Right lobe of liver (tissue), 4 donors: Measurements from ENCODE around the gene RPL28.

Experiments used
- POLR2A ChIP-seq: fragments of 450-650 bp; IDR thresholded peaks from one replicate; pipeline ENCODE4 v1.6.1; 2017; ENCODE audit warnings: antibody characterized with exemption, mild to moderate bottlenecking
- TF ChIP-seq, protein P1 (sequence below), 4 donors: fragments of 200-600 bp in 3 of 4; fragments of 450-650 bp in 1 of 4; IDR thresholded peaks; one replicate each; pipeline versions ENCODE4 v1.5.1 to v1.8.0; 2016 to 2022; ENCODE audit warnings: antibody characterized with exemption in 4 of 4, mild to moderate bottlenecking in 2 of 4
- donor health status: DM: no; HTN: no; CAD: no.
- donor health status: DM: no; HTN: no; CAD: no.
- donor health status: DM: no; HTN: yes; CAD: no.

DNA sequence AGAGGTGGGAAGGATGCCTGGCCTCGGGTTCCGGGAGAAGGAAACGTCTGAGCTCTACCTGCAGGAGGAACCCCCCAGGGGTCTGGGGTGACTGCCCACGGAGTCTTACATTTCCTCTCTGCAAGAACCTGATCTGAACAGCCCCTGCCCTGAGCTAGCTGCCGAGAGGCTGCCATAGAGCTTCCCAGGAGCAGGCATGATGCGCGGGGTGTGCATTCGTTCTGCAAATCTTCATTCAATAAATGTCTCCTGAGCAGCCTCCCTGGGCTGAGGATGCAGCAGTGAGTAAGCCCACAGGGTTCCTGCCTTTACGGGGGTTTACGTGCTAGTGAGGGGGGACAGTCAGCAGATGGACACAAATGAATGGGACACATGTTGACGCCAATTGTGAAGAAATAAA, 58.9 kb downstream of the RPL28 start:
- TF ChIP-seq, protein P1, sequence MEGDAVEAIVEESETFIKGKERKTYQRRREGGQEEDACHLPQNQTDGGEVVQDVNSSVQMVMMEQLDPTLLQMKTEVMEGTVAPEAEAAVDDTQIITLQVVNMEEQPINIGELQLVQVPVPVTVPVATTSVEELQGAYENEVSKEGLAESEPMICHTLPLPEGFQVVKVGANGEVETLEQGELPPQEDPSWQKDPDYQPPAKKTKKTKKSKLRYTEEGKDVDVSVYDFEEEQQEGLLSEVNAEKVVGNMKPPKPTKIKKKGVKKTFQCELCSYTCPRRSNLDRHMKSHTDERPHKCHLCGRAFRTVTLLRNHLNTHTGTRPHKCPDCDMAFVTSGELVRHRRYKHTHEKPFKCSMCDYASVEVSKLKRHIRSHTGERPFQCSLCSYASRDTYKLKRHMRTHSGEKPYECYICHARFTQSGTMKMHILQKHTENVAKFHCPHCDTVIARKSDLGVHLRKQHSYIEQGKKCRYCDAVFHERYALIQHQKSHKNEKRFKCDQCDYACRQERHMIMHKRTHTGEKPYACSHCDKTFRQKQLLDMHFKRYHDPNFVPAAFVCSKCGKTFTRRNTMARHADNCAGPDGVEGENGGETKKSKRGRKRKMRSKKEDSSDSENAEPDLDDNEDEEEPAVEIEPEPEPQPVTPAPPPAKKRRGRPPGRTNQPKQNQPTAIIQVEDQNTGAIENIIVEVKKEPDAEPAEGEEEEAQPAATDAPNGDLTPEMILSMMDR (IDR thresholded peaks at IDR 0.05), result no peak
- no peak for TF ChIP-seq POLR2A
